PC-3 (cell line): ENCODE data around the gene DSP. TPM values are rescaled to one million over a fixed set of nuclear protein-coding genes. Genes with fewer than 3 reads are reported as not detected.
A peak's percentile ranks its signal among the peaks of the same experiment; 100 is the strongest.

ENCODE experiments used
- ATAC-seq: fragments of 200-7000 bp; cut with Tn5 transposase; 2 replicates; pipeline ENCODE4 v1.9.1; 2020; ENCODE audit warnings: mild to moderate bottlenecking, moderate library complexity
- BruUV-seq: library from RNA; stranded (reverse); fragments of 400-500 nt; replicated peaks from 2 replicates; lab custom pipeline; 2021; lab: Mats Ljungman, UMichigan
- CTCF ChIA-PET: fragments of 300-600 bp; sonication (Branson Sonifier 250); formaldehyde crosslinking; loops from one replicate; lab custom pipeline; 2022; ENCODE audit warnings: antibody characterized with exemption; lab: Charles Lee
- POLR2A ChIA-PET: fragments of 300-600 bp; sonication (Branson Sonifier 250); formaldehyde crosslinking; loops from one replicate; lab custom pipeline; 2022; ENCODE audit warnings: antibody characterized with exemption; ENCODE audit not compliant: unreplicated experiment; lab: Charles Lee
- DNase-seq: peaks from one replicate; pipeline ENCODE4 v3.0.0-alpha.2; 2015
- H2AFZ ChIP-seq: fragments of 300-600 bp; sonication (generic); 2 replicates; pipeline ENCODE4 v1.6.0; 2016; ENCODE audit warnings: antibody characterized with exemption, low read length
- H3F3A ChIP-seq: fragments of 300-600 bp; sonication (generic); one replicate; pipeline ENCODE4 v1.6.0; 2017; ENCODE audit warnings: antibody characterized with exemption, low read length, control low read depth, mild to moderate bottlenecking; ENCODE audit not compliant: unreplicated experiment
- H3K27ac ChIP-seq: fragments of 300-600 bp; sonication (generic); 2 replicates; pipeline ENCODE4 v1.5.1; 2016; ENCODE audit warnings: mild to moderate bottlenecking, low read length
- H3K27me3 ChIP-seq: fragments of 300-600 bp; sonication (generic); 2 replicates; pipeline ENCODE4 v1.6.1; 2016; ENCODE audit warnings: low read length, mixed read lengths
- H3K36me3 ChIP-seq: fragments of 300-600 bp; sonication (generic); 2 replicates; pipeline ENCODE4 v1.6.1; 2016; ENCODE audit warnings: low read depth, mixed run types, low read length, mixed read lengths
- H3K4me1 ChIP-seq: fragments of 300-600 bp; sonication (generic); 2 replicates; pipeline ENCODE4 v1.5.1; 2016; ENCODE audit warnings: low read length; ENCODE audit not compliant: insufficient read depth
- H3K4me2 ChIP-seq: fragments of 300-600 bp; sonication (generic); 2 replicates; pipeline ENCODE4 v1.6.0; 2016; ENCODE audit warnings: low read length
- H3K4me3 ChIP-seq: fragments of 300-600 bp; sonication (generic); 2 replicates; pipeline ENCODE4 v1.5.1; 2016; ENCODE audit warnings: mild to moderate bottlenecking, low read length, mixed read lengths
- H3K79me2 ChIP-seq: fragments of 300-600 bp; sonication (generic); 2 replicates; pipeline ENCODE4 v1.6.1; 2017; ENCODE audit warnings: low read length, mixed read lengths
- H3K9ac ChIP-seq: fragments of 300-600 bp; sonication (generic); 2 replicates; pipeline ENCODE4 v1.6.0; 2016; ENCODE audit warnings: mild to moderate bottlenecking, low read length
- H3K9me2 ChIP-seq: fragments of 300-600 bp; sonication (generic); replicated peaks from 2 replicates; pipeline ENCODE4 v1.6.1; 2016; ENCODE audit warnings: mixed run types, low read length, mixed read lengths
- H3K9me3 ChIP-seq: fragments of 300-600 bp; sonication (generic); 2 replicates; pipeline ENCODE4 v1.6.1; 2016; ENCODE audit warnings: low read length, mixed read lengths
- H4K20me1 ChIP-seq: fragments of 300-600 bp; sonication (generic); 2 replicates; pipeline ENCODE4 v1.6.1; 2016; ENCODE audit warnings: low read length, mixed read lengths
- EZH2 ChIP-seq: fragments of 300-600 bp; sonication (generic); IDR thresholded peaks from one replicate; pipeline ENCODE4 v1.6.1; 2017; ENCODE audit warnings: antibody characterized with exemption, mild to moderate bottlenecking, low read length; ENCODE audit not compliant: unreplicated experiment
- EZH2phosphoT487 ChIP-seq: fragments of 300-600 bp; sonication (generic); IDR thresholded peaks from 2 replicates; pipeline ENCODE4 v1.6.1; 2018; ENCODE audit warnings: mild to moderate bottlenecking, antibody characterized with exemption, low read length, borderline replicate concordance
- intact Hi-C: fragments of 100-400 bp; cut with micrococcal nuclease; formaldehyde crosslinking; loops from 2 replicates; pipeline ENCODE4 v1.9.0; 2023
- total RNA-seq: library from RNA; depleted of rRNA; stranded (reverse); fragments of >200 nt; gene quantifications from 2 replicates; pipeline ENCODE4 v1.2.3, GENCODE V29; 2014
- TF ChIP-seq, protein P1 (sequence below): fragments of 300-600 bp; sonication (generic); conservative IDR thresholded peaks from 2 replicates; pipeline ENCODE4 v1.5.1; 2017; ENCODE audit warnings: antibody characterized with exemption, low read depth, mild to moderate bottlenecking, low read length

The DSP gene
- total RNA-seq, 1 experiment from 2014 or later, result 54.7 TPM

DNA sequence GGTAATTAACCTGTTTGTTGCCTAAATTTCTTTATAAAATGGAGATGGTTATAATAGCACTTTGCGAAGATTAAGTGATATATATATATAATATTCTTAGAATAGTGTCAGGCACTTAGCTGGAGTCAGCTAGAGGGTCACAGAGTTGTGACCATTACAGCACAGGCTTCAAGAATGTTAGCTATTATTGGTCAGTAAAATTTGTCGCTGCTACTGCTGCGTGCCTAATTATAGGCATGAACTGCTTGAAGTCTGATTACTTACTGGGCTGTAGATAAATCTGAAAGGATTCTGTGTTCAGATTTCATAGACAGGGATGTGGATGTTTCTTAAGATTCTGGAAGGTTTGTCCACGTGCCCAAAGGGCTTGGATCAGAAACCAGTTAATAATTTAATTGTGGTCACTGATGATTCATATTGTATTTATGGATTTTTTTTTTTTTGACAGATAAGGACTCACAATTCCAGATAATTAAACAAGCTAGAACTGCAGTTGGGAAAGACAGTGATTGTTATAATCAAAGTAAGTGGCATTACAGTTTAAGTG, 53.2 kb downstream of the DSP start:
- intact Hi-C loops, result loop anchor here (5.0 kb wide), 1 partner anchor 52 kb away; the partner anchor contains the start of gene DSP
- ATAC-seq (no peak), DNase-seq (no peak)
- no peak overlapping the region for H2AFZ ChIP-seq
- no peaks in the 10 kb centered on the region for H3K9me2 ChIP-seq
- H3K4me1 ChIP-seq, result peaks cover 12% of the 10 kb centered on the region
- H4K20me1 ChIP-seq, result peaks cover 11% of the 10 kb centered on the region; the same call in 1 of the 2 replicates
- no peak overlapping the region for H3K27ac ChIP-seq
- H3K79me2 ChIP-seq, result peaks cover 35% of the 10 kb centered on the region
- H3K9me3 ChIP-seq, result no peaks in the 10 kb centered on the region
- H3K4me3 ChIP-seq, result no peak overlapping the region
- H3K27me3 ChIP-seq, result no peaks in the 10 kb centered on the region
- H3K9ac ChIP-seq, result no peak overlapping the region
- no peak overlapping the region for H3K4me2 ChIP-seq
- CTCF ChIA-PET, result no interaction called here
- TF ChIP-seq EZH2 (no peak), EZH2phosphoT487 (no peak)
- TF ChIP-seq, protein P1, sequence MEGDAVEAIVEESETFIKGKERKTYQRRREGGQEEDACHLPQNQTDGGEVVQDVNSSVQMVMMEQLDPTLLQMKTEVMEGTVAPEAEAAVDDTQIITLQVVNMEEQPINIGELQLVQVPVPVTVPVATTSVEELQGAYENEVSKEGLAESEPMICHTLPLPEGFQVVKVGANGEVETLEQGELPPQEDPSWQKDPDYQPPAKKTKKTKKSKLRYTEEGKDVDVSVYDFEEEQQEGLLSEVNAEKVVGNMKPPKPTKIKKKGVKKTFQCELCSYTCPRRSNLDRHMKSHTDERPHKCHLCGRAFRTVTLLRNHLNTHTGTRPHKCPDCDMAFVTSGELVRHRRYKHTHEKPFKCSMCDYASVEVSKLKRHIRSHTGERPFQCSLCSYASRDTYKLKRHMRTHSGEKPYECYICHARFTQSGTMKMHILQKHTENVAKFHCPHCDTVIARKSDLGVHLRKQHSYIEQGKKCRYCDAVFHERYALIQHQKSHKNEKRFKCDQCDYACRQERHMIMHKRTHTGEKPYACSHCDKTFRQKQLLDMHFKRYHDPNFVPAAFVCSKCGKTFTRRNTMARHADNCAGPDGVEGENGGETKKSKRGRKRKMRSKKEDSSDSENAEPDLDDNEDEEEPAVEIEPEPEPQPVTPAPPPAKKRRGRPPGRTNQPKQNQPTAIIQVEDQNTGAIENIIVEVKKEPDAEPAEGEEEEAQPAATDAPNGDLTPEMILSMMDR, result no peak
- no peaks in the 10 kb centered on the region for H3F3A ChIP-seq
- peaks cover 37% of the 10 kb centered on the region for H3K36me3 ChIP-seq
- POLR2A ChIA-PET, result interaction anchor here (0.7 kb wide), 1 partner anchor 420 kb away, joined by 5 read pairs; no protein-coding TSS in a partner anchor
- no TSS peak for BruUV-seq

DNA sequence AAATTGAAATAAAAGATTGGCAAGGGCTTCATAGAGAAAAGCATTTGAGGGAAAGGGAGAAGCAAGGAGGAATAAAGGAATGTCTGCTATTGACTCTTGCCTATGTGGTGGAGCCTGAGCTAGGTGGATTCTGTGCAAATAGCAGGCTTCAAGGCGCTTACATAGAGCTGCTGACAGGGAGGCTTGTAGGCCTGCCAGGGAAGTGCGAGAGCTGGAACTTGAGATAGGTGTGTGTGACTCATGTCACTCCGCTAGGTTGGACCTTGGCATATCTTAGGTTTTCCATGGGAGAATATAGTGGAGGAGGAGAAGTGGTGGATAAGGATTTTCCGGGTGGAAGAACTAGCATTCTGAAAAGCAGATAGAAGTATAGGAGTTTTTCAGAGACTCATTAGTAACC, 62.5 kb downstream of the DSP start:
- ATAC-seq (peak; percentile 77), DNase-seq (peak; percentile 41)
- POLR2A ChIA-PET, result no interaction called here
- Histone ChIP-seq H2AFZ (no peak overlapping the region), H3K4me2 (no peak overlapping the region), H3K36me3 (peaks cover 75% of the 10 kb centered on the region), H3K9me2 (no peaks in the 10 kb centered on the region), H3K27me3 (no peaks in the 10 kb centered on the region), H3K9me3 (no peaks in the 10 kb centered on the region), H3K79me2 (no peaks in the 10 kb centered on the region), H3K27ac (no peak overlapping the region), H3K4me3 (no peak overlapping the region), H3F3A (no peaks in the 10 kb centered on the region), H3K9ac (no peak overlapping the region), H4K20me1 (no peaks in the 10 kb centered on the region), H3K4me1 (no peaks in the 10 kb centered on the region; the same call in 1 of the 2 replicates)
- intact Hi-C loops, result loop anchor here (5.0 kb wide), 1 partner anchor 177 kb away; no protein-coding TSS in a partner anchor
- BruUV-seq, result no TSS peak
- TF ChIP-seq, protein P1, result no peak
- TF ChIP-seq EZH2 (no peak), EZH2phosphoT487 (no peak)
- CTCF ChIA-PET, result interaction anchor here (0.5 kb wide), 1 partner anchor 12 kb away, joined by 3 read pairs; no protein-coding TSS in a partner anchor

DNA sequence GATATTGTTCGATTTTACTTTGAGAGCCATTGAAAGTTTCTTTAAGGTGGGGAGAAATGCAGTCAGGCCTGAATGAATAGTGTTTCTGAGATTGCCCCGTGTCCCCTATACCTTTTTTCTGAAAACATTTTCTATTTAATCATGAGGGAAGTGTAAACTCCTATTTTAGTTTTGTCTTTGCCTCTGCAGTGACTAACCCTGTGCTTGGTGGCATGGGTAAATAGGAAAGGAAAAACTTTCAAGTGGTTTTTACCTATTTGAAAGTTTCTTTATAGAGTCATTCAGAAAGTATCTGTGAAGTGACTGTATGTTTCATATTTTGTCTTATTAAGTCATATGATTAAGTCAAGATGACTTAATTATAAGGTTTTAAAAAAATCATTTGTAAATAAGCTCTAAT, 63.0 kb downstream of the DSP start:
- H3K27me3 ChIP-seq, result no peaks in the 10 kb centered on the region
- ChIA-PET CTCF (interaction anchor here (0.5 kb wide), 1 partner anchor 12 kb away, joined by 3 read pairs; no protein-coding TSS in a partner anchor), POLR2A (no interaction called here)
- no peak for ATAC-seq
- no peaks in the 10 kb centered on the region for H3F3A ChIP-seq
- no peaks in the 10 kb centered on the region for H3K9me2 ChIP-seq
- no peak overlapping the region for H3K27ac ChIP-seq
- BruUV-seq, result no TSS peak
- no peak overlapping the region for H3K4me2 ChIP-seq
- no peaks in the 10 kb centered on the region for H4K20me1 ChIP-seq
- TF ChIP-seq EZH2phosphoT487 (no peak), EZH2 (no peak)
- TF ChIP-seq, protein P1, result no peak
- no peak overlapping the region for H3K4me3 ChIP-seq
- no peak overlapping the region for H2AFZ ChIP-seq
- H3K9ac ChIP-seq, result no peak overlapping the region
- no peaks in the 10 kb centered on the region for H3K9me3 ChIP-seq
- intact Hi-C loops, result loop anchor here (5.0 kb wide), 1 partner anchor 177 kb away; no protein-coding TSS in a partner anchor
- H3K79me2 ChIP-seq, result no peaks in the 10 kb centered on the region
- H3K4me1 ChIP-seq, result no peaks in the 10 kb centered on the region; the same call in 1 of the 2 replicates
- peaks cover 70% of the 10 kb centered on the region for H3K36me3 ChIP-seq
- DNase-seq, result no peak
